ENCODE results near the gene OASL.

The OASL gene

GRCh38 chr12:120972870-120973543, 66.0 kb downstream of the OASL start:
- TF ChIP-seq CTCF (IDR thresholded peaks at IDR 0.05; ENCODE audit: borderline replicate concordance, insufficient read depth, low read depth, low read length): no peak

GRCh38 chr12:120971299-120972180, 67.5 kb downstream of the OASL start:
- H3K4me3 ChIP-seq (ENCODE audit: low read depth, low read length): no peak overlapping the region
- peak; percentile 56; the same call in 1 of the 2 replicates for TF ChIP-seq CTCF (IDR thresholded peaks at IDR 0.05; ENCODE audit: borderline replicate concordance, insufficient read depth, low read depth, low read length)

More at GRCh38 chr12:120972870-120973543, 66.0 kb downstream of the OASL start:
- H3K4me3 ChIP-seq (ENCODE audit: low read depth, low read length): no peak overlapping the region

GRCh38 chr12:120970310-120970709, 68.7 kb downstream of the OASL start:
- no peak for TF ChIP-seq CTCF (IDR thresholded peaks at IDR 0.05; ENCODE audit: borderline replicate concordance, insufficient read depth, low read depth, low read length)
- H3K4me3 ChIP-seq (ENCODE audit: low read depth, low read length): no peak overlapping the region

Data from GM12875 (cell line).